Neural cell (in vitro differentiated cells): ENCODE measurements around the gene HS3ST3B1. TPM values are rescaled to one million over a fixed set of nuclear protein-coding genes. Genes with fewer than 3 reads are reported as not detected.

ENCODE experiments used
- H2AFZ ChIP-seq: fragments of 200-600, 300-800 bp; sonication (generic), shearing (Covaris generic); 2 replicates; pipeline ENCODE4 v1.6.0; 2014; ENCODE audit warnings: low read depth, mild to moderate bottlenecking, antibody characterized with exemption, low read length, moderate library complexity
- H3F3A ChIP-seq: fragments of 200-600 bp; shearing (Covaris generic); 2 replicates; pipeline ENCODE4 v1.6.1; 2016; ENCODE audit warnings: mild to moderate bottlenecking, moderate library complexity, mixed read lengths, antibody characterized with exemption, low read length; ENCODE audit not compliant: insufficient read depth, poor library complexity, severe bottlenecking
- H3K27ac ChIP-seq: fragments of 200-600, 300-800 bp; sonication (generic), shearing (Covaris generic); 2 replicates; pipeline ENCODE4 v1.5.1; 2014; ENCODE audit warnings: mild to moderate bottlenecking, low read length, moderate library complexity
- H3K27me3 ChIP-seq: fragments of 300-800, 200-600 bp; sonication (generic), shearing (Covaris generic); 2 replicates; pipeline ENCODE4 v1.6.0; 2014; ENCODE audit warnings: mild to moderate bottlenecking, low read depth, low read length, moderate library complexity; ENCODE audit not compliant: insufficient read depth
- H3K36me3 ChIP-seq: fragments of 300-800, 200-600 bp; sonication (generic), shearing (Covaris generic); 2 replicates; pipeline ENCODE4 v1.5.1; 2014; ENCODE audit warnings: mild to moderate bottlenecking, antibody characterized with exemption, low read length, moderate library complexity; ENCODE audit not compliant: insufficient read depth
- H3K4me2 ChIP-seq: fragments of 300-800, 200-600 bp; sonication (generic), shearing (Covaris generic); 2 replicates; pipeline ENCODE4 v1.6.0; 2014; ENCODE audit warnings: mild to moderate bottlenecking, low read length
- H3K4me3 ChIP-seq: fragments of 300-800, 200-600 bp; sonication (generic), shearing (Covaris generic); 2 replicates; pipeline ENCODE4 v1.5.1; 2014; ENCODE audit warnings: mild to moderate bottlenecking, low read length, moderate library complexity
- H3K79me2 ChIP-seq: fragments of 200-600 bp; shearing (Covaris generic); replicated peaks from 2 replicates; pipeline ENCODE4 v1.6.0; 2014; ENCODE audit warnings: mild to moderate bottlenecking, low read length, moderate library complexity; ENCODE audit not compliant: insufficient read depth
- H3K9ac ChIP-seq: fragments of 300-800, 200-600 bp; sonication (generic), shearing (Covaris generic); 2 replicates; pipeline ENCODE4 v1.6.1; 2016; ENCODE audit warnings: mild to moderate bottlenecking, low read length, mixed read lengths
- H3K9me2 ChIP-seq: fragments of 200-600 bp; shearing (Covaris generic); 2 replicates; pipeline ENCODE4 v1.6.1; 2016; ENCODE audit warnings: mild to moderate bottlenecking, low read length, mixed read lengths; ENCODE audit not compliant: insufficient read depth
- H3K9me3 ChIP-seq: fragments of 200-600, 300-800 bp; sonication (generic), shearing (Covaris generic); 2 replicates; pipeline ENCODE4 v1.6.1; 2016; ENCODE audit warnings: mild to moderate bottlenecking, mixed run types, low read length, moderate library complexity, mixed read lengths
- H4K20me1 ChIP-seq: fragments of 200-600 bp; shearing (Covaris generic); 2 replicates; pipeline ENCODE4 v1.6.1; 2016; ENCODE audit warnings: mild to moderate bottlenecking, mixed run types; ENCODE audit not compliant: insufficient read depth
- CTCF ChIP-seq: fragments of 450-650 bp; IDR thresholded peaks from 2 replicates; pipeline ENCODE4 v1.5.1; 2014; ENCODE audit warnings: antibody characterized with exemption, mild to moderate bottlenecking, moderate library complexity; ENCODE audit not compliant: poor library complexity, severe bottlenecking
- EP300 ChIP-seq: fragments of 450-650 bp; conservative IDR thresholded peaks from 2 replicates; pipeline ENCODE4 v1.6.1; 2014; ENCODE audit warnings: antibody characterized with exemption, mild to moderate bottlenecking, moderate library complexity; ENCODE audit not compliant: poor library complexity, severe bottlenecking
- EZH2 ChIP-seq: fragments of 200-600, 300-800 bp; shearing (Covaris generic), sonication (generic); IDR thresholded peaks from 2 replicates; pipeline ENCODE4 v1.6.1; 2014; ENCODE audit warnings: antibody characterized with exemption, low read length, borderline replicate concordance, mild to moderate bottlenecking; ENCODE audit not compliant: insufficient read depth, poor library complexity, severe bottlenecking
- MXI1 ChIP-seq: fragments of 450-650 bp; conservative IDR thresholded peaks from 2 replicates; pipeline ENCODE4 v1.6.1; 2014; ENCODE audit warnings: antibody characterized with exemption, mild to moderate bottlenecking; ENCODE audit not compliant: poor library complexity, severe bottlenecking
- POLR2AphosphoS5 ChIP-seq: IDR thresholded peaks from 2 replicates; pipeline ENCODE4 v1.6.1; 2012
- RAD21 ChIP-seq: fragments of 450-650 bp; conservative IDR thresholded peaks from 2 replicates; pipeline ENCODE4 v1.6.1; 2014; ENCODE audit warnings: antibody characterized with exemption, mild to moderate bottlenecking, moderate library complexity
- REST ChIP-seq: IDR thresholded peaks from 2 replicates; pipeline ENCODE4 v1.6.1; 2012; ENCODE audit warnings: borderline replicate concordance
- SMC3 ChIP-seq: fragments of 450-650 bp; conservative IDR thresholded peaks from 2 replicates; pipeline ENCODE4 v1.6.1; 2014; ENCODE audit warnings: antibody characterized with exemption, mild to moderate bottlenecking, moderate library complexity; ENCODE audit not compliant: poor library complexity
- TAF1 ChIP-seq: IDR thresholded peaks from 2 replicates; pipeline ENCODE4 v1.6.1; 2012; ENCODE audit warnings: low read depth
- polyA plus RNA-seq: library from polyadenylated mRNA; depleted of rRNA; stranded (reverse); fragments of >200 nt; gene quantifications from 2 replicates; pipeline ENCODE4 v1.2.3, GENCODE V29; 2014

HS3ST3B1 gene
- polyA plus RNA-seq, 1 donor from 2014 or later = 0.58 TPM

GRCh38 chr17:14352136-14352535, 51.3 kb downstream of the HS3ST3B1 start:
- Histone ChIP-seq H3K79me2 (no peaks in the 10 kb centered on the region), H3K9ac (no peak overlapping the region), H3K9me2 (no peaks in the 10 kb centered on the region), H4K20me1 (no peaks in the 10 kb centered on the region), H3K9me3 (no peaks in the 10 kb centered on the region), H3K27me3 (no peaks in the 10 kb centered on the region), H3K36me3 (no peaks in the 10 kb centered on the region), H3K4me2 (no peak overlapping the region), H3F3A (no peaks in the 10 kb centered on the region), H3K4me3 (no peak overlapping the region), H3K27ac (no peak overlapping the region), H2AFZ (no peak overlapping the region)
- TF ChIP-seq TAF1 (no peak), CTCF (no peak), EZH2 (no peak), REST (no peak), RAD21 (no peak), MXI1 (no peak)

- H3K9ac ChIP-seq = no peak overlapping the region
- H3K27ac ChIP-seq = no peak overlapping the region
- no peak overlapping the region for H3K4me2 ChIP-seq
Measured at GRCh38 chr17:14353861-14354474, 53.1 kb downstream of the HS3ST3B1 start.

More at GRCh38 chr17:14353861-14354474, 53.1 kb downstream of the HS3ST3B1 start:
- Histone ChIP-seq H3K27me3 (no peaks in the 10 kb centered on the region), H3K4me3 (no peak overlapping the region), H4K20me1 (no peaks in the 10 kb centered on the region), H3K36me3 (no peaks in the 10 kb centered on the region), H3F3A (no peaks in the 10 kb centered on the region), H3K9me2 (no peaks in the 10 kb centered on the region), H2AFZ (no peak overlapping the region), H3K79me2 (no peaks in the 10 kb centered on the region), H3K9me3 (no peaks in the 10 kb centered on the region)
- no peak for TF ChIP-seq POLR2AphosphoS5
- TF ChIP-seq SMC3 = no peak
- TF ChIP-seq EP300 = no peak
- no peak for TF ChIP-seq MXI1
- TF ChIP-seq TAF1 = no peak
- TF ChIP-seq REST = no peak
- no peak for TF ChIP-seq CTCF
- no peak for TF ChIP-seq EZH2
- TF ChIP-seq RAD21 = no peak
